ENCODE results near the gene CXCR1.

GRCh38 chr2:218187296-218188015 is 20.7 kb upstream of the CXCR1 start:
- TF ChIP-seq, protein P1, sequence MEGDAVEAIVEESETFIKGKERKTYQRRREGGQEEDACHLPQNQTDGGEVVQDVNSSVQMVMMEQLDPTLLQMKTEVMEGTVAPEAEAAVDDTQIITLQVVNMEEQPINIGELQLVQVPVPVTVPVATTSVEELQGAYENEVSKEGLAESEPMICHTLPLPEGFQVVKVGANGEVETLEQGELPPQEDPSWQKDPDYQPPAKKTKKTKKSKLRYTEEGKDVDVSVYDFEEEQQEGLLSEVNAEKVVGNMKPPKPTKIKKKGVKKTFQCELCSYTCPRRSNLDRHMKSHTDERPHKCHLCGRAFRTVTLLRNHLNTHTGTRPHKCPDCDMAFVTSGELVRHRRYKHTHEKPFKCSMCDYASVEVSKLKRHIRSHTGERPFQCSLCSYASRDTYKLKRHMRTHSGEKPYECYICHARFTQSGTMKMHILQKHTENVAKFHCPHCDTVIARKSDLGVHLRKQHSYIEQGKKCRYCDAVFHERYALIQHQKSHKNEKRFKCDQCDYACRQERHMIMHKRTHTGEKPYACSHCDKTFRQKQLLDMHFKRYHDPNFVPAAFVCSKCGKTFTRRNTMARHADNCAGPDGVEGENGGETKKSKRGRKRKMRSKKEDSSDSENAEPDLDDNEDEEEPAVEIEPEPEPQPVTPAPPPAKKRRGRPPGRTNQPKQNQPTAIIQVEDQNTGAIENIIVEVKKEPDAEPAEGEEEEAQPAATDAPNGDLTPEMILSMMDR (IDR thresholded peaks at IDR 0.05; ENCODE audit: low read length) = no peak
- no peak for TF ChIP-seq EZH2 (IDR thresholded peaks at IDR 0.05; ENCODE audit: borderline replicate concordance, low read length)

Data from OCI-LY1 (cell line).